ENCODE data around the gene SSTR3. TPM values are rescaled to one million over a fixed set of nuclear protein-coding genes. Genes with fewer than 3 reads are reported as not detected.
A peak's percentile ranks its signal among the peaks of the same experiment; 100 is the strongest.

The SSTR3 gene
- total RNA-seq, 1 experiment from 2014 or later = 0.21 TPM

DNA sequence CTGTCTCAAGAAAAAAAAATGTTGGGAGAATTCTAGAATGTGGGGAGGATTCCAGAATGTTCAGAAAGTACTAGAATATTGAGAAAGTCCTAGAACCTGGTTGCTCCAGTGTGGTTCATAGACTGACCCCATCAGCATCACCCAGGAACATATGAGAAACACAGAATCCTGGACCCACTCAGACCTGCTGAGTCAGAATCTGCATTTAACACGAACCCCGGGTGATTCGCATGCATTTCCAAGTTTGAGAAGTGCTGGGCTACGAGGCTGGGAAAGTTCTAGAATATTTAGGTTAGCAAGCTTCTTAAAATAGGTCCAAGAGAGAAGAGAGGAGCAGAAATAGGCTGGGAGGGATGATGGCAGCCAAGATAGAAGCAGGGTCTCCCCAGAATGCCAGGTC is 30.6 kb downstream of the SSTR3 start:
- DNase-seq = no peak
- H3K4me3 ChIP-seq (ENCODE audit: insufficient read depth, low read depth, low read length) = no peak overlapping the region
- no peaks in the 10 kb centered on the region for H3K27me3 ChIP-seq (ENCODE audit: control insufficient read depth, insufficient read depth, low read length)
- H3K36me3 ChIP-seq (replicated peaks; ENCODE audit: control insufficient read depth, insufficient read depth, low read length) = no peaks in the 10 kb centered on the region

DNA sequence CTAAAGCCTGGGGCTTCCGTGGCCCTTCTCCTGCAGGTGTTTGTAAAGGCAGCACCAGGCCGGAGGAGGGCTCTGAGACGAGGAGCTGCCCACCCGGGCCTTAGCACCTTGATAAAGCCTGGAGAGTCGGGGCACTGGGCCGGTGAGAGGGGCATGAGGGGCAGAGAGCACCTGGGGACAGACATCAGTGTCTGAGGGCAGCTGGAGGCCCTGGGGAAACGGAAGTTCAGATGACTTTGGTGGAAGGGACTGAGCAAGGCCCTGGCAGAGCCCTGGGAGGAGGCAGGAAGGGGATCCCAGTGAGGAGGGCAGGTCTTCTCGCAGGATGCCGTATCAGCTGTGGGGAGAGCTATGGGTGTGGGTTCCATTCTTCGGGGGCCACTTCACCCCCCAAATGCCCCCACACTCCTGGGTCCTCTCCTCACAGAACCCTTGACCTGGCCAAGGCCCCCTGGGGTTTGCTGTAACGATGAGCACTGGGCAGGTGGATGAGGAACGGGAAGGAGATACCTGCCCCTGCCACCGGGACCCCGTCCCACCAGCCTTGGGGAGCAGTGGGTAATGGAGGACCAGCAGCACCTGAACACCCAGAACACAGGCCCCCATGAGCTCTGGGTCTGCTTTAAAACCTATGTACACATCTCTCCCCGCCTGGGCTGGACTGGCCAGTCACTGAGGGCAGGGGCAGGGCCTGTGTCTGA is 31.6 kb downstream of the SSTR3 start:
- no peaks in the 10 kb centered on the region for H3K27me3 ChIP-seq (ENCODE audit: control insufficient read depth, insufficient read depth, low read length)
- no peaks in the 10 kb centered on the region for H3K36me3 ChIP-seq (replicated peaks; ENCODE audit: control insufficient read depth, insufficient read depth, low read length)
- DNase-seq = peak; percentile 53
- H3K4me3 ChIP-seq (ENCODE audit: insufficient read depth, low read depth, low read length) = no peak overlapping the region

DNA sequence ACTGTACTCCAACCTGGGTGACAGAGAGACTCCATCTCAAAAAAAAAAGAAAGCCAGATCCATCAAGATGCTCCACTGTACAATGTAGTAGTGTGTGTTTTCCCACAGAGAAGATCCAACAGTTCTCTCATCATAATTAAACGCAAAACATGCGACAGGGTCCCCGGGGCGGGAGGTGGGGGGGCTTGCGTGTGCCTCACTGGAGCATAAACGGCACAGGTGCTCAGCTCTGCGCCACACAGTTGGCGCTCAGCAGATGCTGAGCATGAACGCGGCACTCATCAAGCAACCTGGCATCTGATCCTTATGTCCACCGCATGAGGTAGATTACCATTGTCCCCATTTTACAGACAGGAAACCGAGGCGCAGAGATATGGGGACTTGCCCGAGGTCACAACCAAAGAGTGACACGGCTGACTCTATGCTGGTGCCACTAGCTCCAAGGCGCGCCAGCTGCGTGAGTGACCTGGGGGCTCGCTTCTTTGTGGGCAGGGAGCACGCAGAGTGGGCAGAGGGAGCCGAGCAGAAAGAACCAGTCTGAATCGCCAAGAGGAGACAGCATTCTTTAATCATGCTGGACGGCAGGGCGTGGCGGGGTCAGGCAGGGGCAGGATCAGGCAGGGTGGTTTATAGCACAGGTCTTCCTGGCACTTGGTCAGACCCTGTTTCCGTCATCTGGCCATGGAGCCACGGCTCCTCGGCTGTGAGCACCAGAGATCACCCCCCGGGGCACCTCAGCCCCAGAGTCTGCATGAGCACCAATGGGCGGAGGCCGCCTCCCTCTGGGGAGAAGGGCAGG is 32.5 kb downstream of the SSTR3 start:
- H3K36me3 ChIP-seq (replicated peaks; ENCODE audit: control insufficient read depth, insufficient read depth, low read length) = no peaks in the 10 kb centered on the region
- H3K4me3 ChIP-seq (ENCODE audit: insufficient read depth, low read depth, low read length) = no peak overlapping the region
- no peaks in the 10 kb centered on the region for H3K27me3 ChIP-seq (ENCODE audit: control insufficient read depth, insufficient read depth, low read length)
- DNase-seq = no peak

DNA sequence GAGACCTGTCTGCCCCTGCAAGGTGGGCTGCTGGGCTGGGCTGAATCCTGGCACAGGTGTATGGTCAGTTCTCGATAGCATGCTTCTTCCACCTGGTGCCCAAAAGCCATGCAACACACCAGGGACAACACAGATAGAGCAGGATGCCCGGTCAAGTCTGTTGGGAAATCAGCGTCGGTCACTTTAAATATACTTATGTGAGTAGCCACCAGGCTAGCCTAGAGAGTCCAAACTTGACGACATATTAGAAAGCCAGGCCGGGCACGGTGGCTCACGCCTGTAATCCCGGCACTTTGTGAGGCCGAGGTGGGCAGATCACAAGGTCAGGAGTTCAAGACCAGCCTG is 33.2 kb downstream of the SSTR3 start:
- Histone ChIP-seq H3K4me3 (ENCODE audit: insufficient read depth, low read depth, low read length) (no peak overlapping the region), H3K36me3 (replicated peaks; ENCODE audit: control insufficient read depth, insufficient read depth, low read length) (no peaks in the 10 kb centered on the region), H3K27me3 (ENCODE audit: control insufficient read depth, insufficient read depth, low read length) (no peaks in the 10 kb centered on the region)
- no peak for DNase-seq

- H3K4me3 ChIP-seq (ENCODE audit: insufficient read depth, low read depth, low read length) = no peak overlapping the region
- no peaks in the 10 kb centered on the region for H3K36me3 ChIP-seq (replicated peaks; ENCODE audit: control insufficient read depth, insufficient read depth, low read length)
- peak; percentile 60 for DNase-seq
- H3K27me3 ChIP-seq (ENCODE audit: control insufficient read depth, insufficient read depth, low read length) = no peaks in the 10 kb centered on the region
Observed at GRCh38 chr22:37178350-37179125, 33.7 kb downstream of the SSTR3 start.

DNA sequence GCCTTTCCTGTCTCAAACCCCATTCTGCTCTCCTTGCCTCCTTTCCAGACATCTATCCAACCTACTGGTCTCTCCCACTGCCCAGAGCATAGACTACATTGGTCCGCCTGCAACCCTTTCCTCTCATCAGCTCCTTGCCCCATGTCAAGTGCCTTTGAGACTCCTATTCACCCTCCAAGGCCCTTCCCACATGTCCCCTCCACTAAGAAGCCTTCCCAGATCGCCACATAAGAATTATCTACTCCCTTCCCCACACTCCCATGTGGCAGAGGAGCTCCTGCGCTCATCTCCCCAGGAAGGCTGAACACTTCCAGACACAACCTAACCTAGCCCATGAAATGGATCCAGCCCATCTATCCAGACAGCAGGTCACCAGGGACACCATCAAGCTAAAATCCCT is 34.5 kb downstream of the SSTR3 start:
- Histone ChIP-seq H3K27me3 (ENCODE audit: control insufficient read depth, insufficient read depth, low read length) (no peaks in the 10 kb centered on the region), H3K36me3 (replicated peaks; ENCODE audit: control insufficient read depth, insufficient read depth, low read length) (no peaks in the 10 kb centered on the region), H3K4me3 (ENCODE audit: insufficient read depth, low read depth, low read length) (no peak overlapping the region)
- DNase-seq = no peak

- no peak for DNase-seq
- no peak overlapping the region for H3K4me3 ChIP-seq (ENCODE audit: insufficient read depth, low read depth, low read length)
- H3K36me3 ChIP-seq (replicated peaks; ENCODE audit: control insufficient read depth, insufficient read depth, low read length) = no peaks in the 10 kb centered on the region
- H3K27me3 ChIP-seq (ENCODE audit: control insufficient read depth, insufficient read depth, low read length) = no peaks in the 10 kb centered on the region
Observed at GRCh38 chr22:37177221-37177620, 35.1 kb downstream of the SSTR3 start.

- no peak overlapping the region for H3K4me3 ChIP-seq (ENCODE audit: insufficient read depth, low read depth, low read length)
- no peaks in the 10 kb centered on the region for H3K36me3 ChIP-seq (replicated peaks; ENCODE audit: control insufficient read depth, insufficient read depth, low read length)
- no peak for DNase-seq
- H3K27me3 ChIP-seq (ENCODE audit: control insufficient read depth, insufficient read depth, low read length) = no peaks in the 10 kb centered on the region
Observed at GRCh38 chr22:37176464-37177061, 35.7 kb downstream of the SSTR3 start.

DNA sequence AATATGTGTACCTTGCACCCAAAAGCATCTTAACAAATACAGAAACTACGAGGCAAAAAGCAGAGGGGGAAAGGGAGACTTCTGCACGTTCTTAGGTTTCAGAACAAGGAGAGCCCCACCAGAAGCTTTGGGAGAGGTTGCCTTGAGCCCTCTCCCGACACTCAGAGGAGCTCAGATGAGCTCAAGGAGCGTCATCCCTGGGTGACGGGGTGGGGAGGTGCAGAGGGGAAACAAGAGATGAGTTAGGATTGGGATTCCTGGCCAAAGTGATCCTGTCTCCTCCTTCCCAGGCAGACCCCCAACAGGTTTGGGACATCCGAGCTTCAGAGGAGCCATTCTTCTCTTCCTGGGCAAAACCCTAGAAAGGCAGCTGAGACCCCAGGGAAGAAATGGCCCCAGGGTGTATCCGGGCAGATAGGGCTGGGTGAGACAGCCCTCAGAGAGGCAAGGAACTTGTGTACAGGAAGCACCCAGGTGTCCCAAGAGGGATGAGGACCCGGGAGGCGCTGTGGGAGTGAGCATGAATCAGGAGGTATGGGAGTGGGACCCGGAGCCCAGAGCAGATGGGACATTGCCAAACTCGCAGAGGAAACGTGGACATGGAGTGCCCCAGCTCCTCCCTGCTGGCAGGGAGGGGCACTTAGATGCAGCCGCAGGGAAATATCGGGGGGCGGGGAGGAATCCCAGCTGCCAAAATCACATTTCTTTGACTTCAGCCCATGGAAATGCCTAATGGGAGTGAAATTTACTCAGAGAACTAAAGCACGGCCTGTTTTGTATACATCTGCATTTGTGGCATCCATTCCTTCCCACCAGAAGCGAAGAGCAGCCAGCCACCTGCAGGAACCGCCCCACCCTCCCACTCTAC is 36.6 kb downstream of the SSTR3 start:
- H3K36me3 ChIP-seq (replicated peaks; ENCODE audit: control insufficient read depth, insufficient read depth, low read length) = no peaks in the 10 kb centered on the region
- DNase-seq = no peak
- no peaks in the 10 kb centered on the region for H3K27me3 ChIP-seq (ENCODE audit: control insufficient read depth, insufficient read depth, low read length)
- H3K4me3 ChIP-seq (ENCODE audit: insufficient read depth, low read depth, low read length) = no peak overlapping the region

- DNase-seq = no peak
- Histone ChIP-seq H3K27me3 (ENCODE audit: control insufficient read depth, insufficient read depth, low read length) (no peaks in the 10 kb centered on the region), H3K36me3 (replicated peaks; ENCODE audit: control insufficient read depth, insufficient read depth, low read length) (no peaks in the 10 kb centered on the region), H3K4me3 (ENCODE audit: insufficient read depth, low read depth, low read length) (no peak overlapping the region)
Observed at GRCh38 chr22:37174964-37175363, 37.3 kb downstream of the SSTR3 start.

GRCh38 chr22:37173709-37174108 is 38.6 kb downstream of the SSTR3 start:
- Histone ChIP-seq H3K4me3 (ENCODE audit: insufficient read depth, low read depth, low read length) (no peak overlapping the region), H3K36me3 (replicated peaks; ENCODE audit: control insufficient read depth, insufficient read depth, low read length) (no peaks in the 10 kb centered on the region), H3K27me3 (ENCODE audit: control insufficient read depth, insufficient read depth, low read length) (no peaks in the 10 kb centered on the region)
- DNase-seq = no peak

GRCh38 chr22:37172266-37173245 is 39.7 kb downstream of the SSTR3 start:
- Histone ChIP-seq H3K27me3 (ENCODE audit: control insufficient read depth, insufficient read depth, low read length) (no peaks in the 10 kb centered on the region), H3K36me3 (replicated peaks; ENCODE audit: control insufficient read depth, insufficient read depth, low read length) (no peaks in the 10 kb centered on the region), H3K4me3 (ENCODE audit: insufficient read depth, low read depth, low read length) (no peak overlapping the region)
- no peak for DNase-seq

DNA sequence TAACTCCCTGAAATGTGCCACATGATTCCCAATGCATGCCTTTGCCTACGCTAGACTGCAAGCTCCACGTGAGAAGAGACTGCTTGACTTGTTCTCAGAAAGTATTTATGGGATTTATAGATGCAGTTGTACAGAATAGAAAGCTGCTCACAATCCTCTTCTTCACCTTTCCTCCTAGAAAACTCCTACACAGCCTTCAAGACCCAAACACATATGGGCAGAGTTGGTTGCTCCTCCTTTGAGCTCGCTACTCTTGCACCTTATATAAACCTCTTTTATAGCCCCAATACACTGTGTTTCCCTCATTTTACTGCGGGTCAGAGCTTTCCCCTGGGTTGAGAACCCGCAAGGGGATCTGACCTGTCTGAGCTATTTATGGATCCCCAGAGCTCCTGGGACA is 40.6 kb downstream of the SSTR3 start:
- no peak overlapping the region for H3K4me3 ChIP-seq (ENCODE audit: insufficient read depth, low read depth, low read length)
- no peaks in the 10 kb centered on the region for H3K36me3 ChIP-seq (replicated peaks; ENCODE audit: control insufficient read depth, insufficient read depth, low read length)
- no peaks in the 10 kb centered on the region for H3K27me3 ChIP-seq (ENCODE audit: control insufficient read depth, insufficient read depth, low read length)
- DNase-seq = no peak
